Choroid plexus epithelial cell (primary cell): ENCODE results near the gene HMGCS2.
"Not testable (repeated sequence)": the region's sequence is repeated elsewhere in the genome, so short reads cannot be mapped to it uniquely, and the experiment has no call there.

Source experiments
- DNase-seq: peaks from one replicate; pipeline ENCODE4 v3.0.0-alpha.2; 2010; ENCODE audit warnings: low read depth
- H3K4me3 ChIP-seq: 2 replicates; pipeline ENCODE4 v1.5.1; 2011; ENCODE audit warnings: low read depth, mild to moderate bottlenecking, control low read depth, low read length, moderate library complexity
- CTCF ChIP-seq: conservative IDR thresholded peaks from 2 replicates; pipeline ENCODE4 v1.5.1; 2011; ENCODE audit warnings: low read depth, mild to moderate bottlenecking, control low read depth, inconsistent platforms, low read length, moderate library complexity

HMGCS2 gene

GRCh38 chr1:119791377-119791776, 22.7 kb upstream of the HMGCS2 start:
- no peak for TF ChIP-seq CTCF
- no peak overlapping the region for H3K4me3 ChIP-seq
- no peak for DNase-seq

- DNase-seq, result no peak
- no peak for TF ChIP-seq CTCF
- no peak overlapping the region for H3K4me3 ChIP-seq
These were observed 21.9 kb upstream of the HMGCS2 start for GRCh38 chr1:119790451-119791198.

GRCh38 chr1:119787776-119788175, 19.1 kb upstream of the HMGCS2 start:
- no peak for TF ChIP-seq CTCF
- H3K4me3 ChIP-seq, result no peak overlapping the region
- peak; percentile 60 for DNase-seq

- not testable (repeated sequence) for DNase-seq, H3K4me3 ChIP-seq
These were observed 17.9 kb upstream of the HMGCS2 start for GRCh38 chr1:119786473-119787050.

- H3K4me3 ChIP-seq, DNase-seq: not testable (repeated sequence)
These were observed 17.3 kb upstream of the HMGCS2 start for GRCh38 chr1:119786046-119786445.

GRCh38 chr1:119784191-119784781, 15.6 kb upstream of the HMGCS2 start:
- no peak overlapping the region for H3K4me3 ChIP-seq
- no peak for DNase-seq
- no peak for TF ChIP-seq CTCF

GRCh38 chr1:119783354-119784185, 14.9 kb upstream of the HMGCS2 start:
- peak; percentile 81 for DNase-seq

More at GRCh38 chr1:119783354-119784185, 14.9 kb upstream of the HMGCS2 start:
- TF ChIP-seq CTCF, result no peak
- no peak overlapping the region for H3K4me3 ChIP-seq
